ENCODE measurements around the gene ULK4.
A peak's percentile ranks its signal among the peaks of the same experiment; 100 is the strongest.

The ULK4 gene

DNA sequence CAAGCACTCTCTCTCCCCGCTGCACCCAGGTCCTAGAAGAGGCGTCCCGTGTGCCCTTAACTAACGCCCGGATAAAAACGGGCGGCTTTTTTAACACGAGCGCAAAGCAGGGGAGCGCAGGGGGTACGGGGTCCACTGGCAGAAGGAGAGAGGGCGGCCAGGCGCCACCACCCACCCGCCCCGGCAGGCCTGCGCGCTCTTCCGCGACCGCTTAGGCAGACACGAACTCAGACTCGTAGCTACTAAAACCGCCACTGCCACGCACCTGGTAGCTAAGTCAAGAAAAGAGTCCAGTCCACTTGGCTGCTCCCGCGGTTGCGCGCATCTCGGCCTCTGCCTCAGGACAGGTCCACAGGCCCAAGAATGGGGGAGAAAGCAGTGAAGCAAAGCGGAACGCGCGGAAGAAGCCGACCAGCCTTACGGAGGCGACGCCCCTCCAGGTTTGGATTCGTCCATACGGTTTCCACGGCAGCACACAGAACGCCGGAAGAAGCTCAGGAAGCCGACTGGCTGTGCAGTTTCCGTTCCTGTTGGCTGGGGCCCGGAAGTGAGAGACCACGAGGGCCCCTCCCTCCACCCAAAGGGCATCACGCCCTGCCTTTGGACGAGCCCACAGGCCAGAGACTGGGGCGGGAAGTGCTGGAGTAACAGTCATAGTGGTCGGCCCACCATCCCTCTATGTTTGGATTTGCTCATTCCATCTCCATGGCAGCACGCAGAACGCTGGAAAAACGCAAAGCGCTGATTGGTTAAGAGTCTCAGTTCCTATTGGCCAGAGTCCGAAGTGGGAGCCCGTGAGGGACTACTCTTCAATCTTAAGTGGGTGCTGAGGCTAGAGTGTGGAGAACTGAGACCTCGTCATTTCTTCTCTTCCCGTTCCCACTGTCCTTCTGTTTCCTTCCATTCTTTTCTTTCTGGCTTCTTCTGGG is at the start of gene ULK4:
Gene ULK4 (minus strand): TSS at position 353 of the 929 bp plus-strand sequence. CDS start 7,344 bp downstream, outside the sequence.
- no peaks in the 10 kb centered on the region for H3K36me3 ChIP-seq (ENCODE audit: control insufficient read depth, insufficient read depth, low read length)
- no CpG with 5 or more reads among the region's 58 CpGs for WGBS (ENCODE audit: insufficient coverage, insufficient read length)
- H3K27ac ChIP-seq (ENCODE audit: low read length) = no peak within 1 kb of the TSS
- no peaks in the 10 kb centered on the region for H3K27me3 ChIP-seq (ENCODE audit: control insufficient read depth, insufficient read depth, low read length)
- H3K4me3 ChIP-seq (ENCODE audit: low read length) = peak within 1 kb of the TSS; percentile 93
- peaks cover 1% of the 10 kb centered on the region; the same call in 1 of the 2 replicates for H3K4me1 ChIP-seq (ENCODE audit: control insufficient read depth, insufficient read depth, low read length)
- no peaks in the 10 kb centered on the region for H3K9me3 ChIP-seq (ENCODE audit: control insufficient read depth, insufficient read depth, low read length)
- peak; percentile 98 for DNase-seq (ENCODE audit: low read depth, low spot score)

DNA sequence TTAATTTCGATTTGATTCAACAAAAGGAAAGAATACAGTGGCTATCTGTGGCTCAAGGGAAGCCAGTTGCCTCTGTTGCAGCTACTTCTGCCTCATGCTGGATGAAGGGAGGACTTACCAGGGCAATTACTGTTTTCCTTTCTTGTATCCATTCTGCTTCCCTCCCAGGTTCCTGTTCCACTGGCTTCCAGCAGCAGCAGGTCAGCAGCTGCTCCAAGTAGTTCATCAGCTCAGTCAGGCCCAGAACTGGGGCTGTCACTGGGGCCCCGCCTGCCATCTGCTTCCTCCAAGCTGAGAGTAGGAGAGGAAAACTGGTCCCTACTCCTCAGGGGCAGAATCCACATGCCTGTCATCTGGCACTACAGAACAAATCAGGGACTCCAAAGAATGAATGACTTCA is 48.6 kb upstream of the ULK4 start:
- Histone ChIP-seq H3K27me3 (ENCODE audit: control insufficient read depth, insufficient read depth, low read length) (no peaks in the 10 kb centered on the region), H3K27ac (ENCODE audit: low read length) (no peak overlapping the region), H3K4me3 (ENCODE audit: low read length) (no peak overlapping the region), H3K36me3 (ENCODE audit: control insufficient read depth, insufficient read depth, low read length) (no peaks in the 10 kb centered on the region), H3K9me3 (ENCODE audit: control insufficient read depth, insufficient read depth, low read length) (no peaks in the 10 kb centered on the region), H3K4me1 (ENCODE audit: control insufficient read depth, insufficient read depth, low read length) (peaks cover 2% of the 10 kb centered on the region; the same call in 1 of the 2 replicates)
- no CpG with 5 or more reads among the region's 2 CpGs for WGBS (ENCODE audit: insufficient coverage, insufficient read length)
- DNase-seq (ENCODE audit: low read depth, low spot score) = no peak

DNA sequence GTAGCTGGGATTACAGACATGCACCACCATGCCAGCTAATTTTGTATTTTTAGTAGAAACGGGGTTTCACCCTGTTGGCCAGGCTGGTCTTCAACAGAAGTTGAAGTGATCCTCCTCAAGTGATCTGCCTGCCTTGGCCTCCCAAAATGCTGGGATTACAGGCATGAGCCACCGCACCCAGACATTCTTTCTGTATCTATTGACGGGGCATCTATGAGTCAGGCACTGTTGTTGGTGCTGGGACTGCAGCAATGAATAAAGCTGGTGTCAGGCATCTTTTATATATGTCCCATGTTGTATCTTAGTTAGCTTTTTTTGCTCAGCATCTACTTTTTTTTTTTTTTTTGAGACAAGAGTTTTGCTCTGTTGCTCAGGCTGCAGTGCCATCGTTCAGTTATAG is 47.6 kb upstream of the ULK4 start:
- Histone ChIP-seq H3K4me3 (ENCODE audit: low read length) (no peak overlapping the region), H3K9me3 (ENCODE audit: control insufficient read depth, insufficient read depth, low read length) (no peaks in the 10 kb centered on the region), H3K36me3 (ENCODE audit: control insufficient read depth, insufficient read depth, low read length) (no peaks in the 10 kb centered on the region), H3K27ac (ENCODE audit: low read length) (no peak overlapping the region), H3K4me1 (ENCODE audit: control insufficient read depth, insufficient read depth, low read length) (no peaks in the 10 kb centered on the region), H3K27me3 (ENCODE audit: control insufficient read depth, insufficient read depth, low read length) (no peaks in the 10 kb centered on the region)
- no peak for DNase-seq (ENCODE audit: low read depth, low spot score)
- WGBS (ENCODE audit: insufficient coverage, insufficient read length) = no CpG with 5 or more reads among the region's 4 CpGs

DNA sequence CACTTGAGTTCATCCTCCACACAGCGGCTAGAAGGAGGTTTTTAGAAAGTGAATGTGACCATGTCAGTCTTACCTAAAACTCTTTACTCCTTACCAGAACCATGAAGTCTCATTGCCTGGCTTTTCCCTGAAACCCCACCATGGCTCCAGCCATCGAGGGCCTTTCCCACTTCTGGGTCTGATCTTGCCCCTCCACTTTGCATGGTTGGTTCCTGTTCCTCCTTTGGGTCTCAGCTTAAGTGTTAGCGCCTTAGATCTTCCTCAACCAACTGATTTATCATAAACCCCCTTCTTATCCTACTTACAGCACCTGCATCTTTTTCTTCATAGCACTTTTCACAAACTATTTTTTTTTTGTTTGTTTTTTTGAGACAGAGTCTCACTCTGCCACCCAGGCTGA is 45.9 kb upstream of the ULK4 start:
- no CpG with 5 or more reads among the region's 3 CpGs for WGBS (ENCODE audit: insufficient coverage, insufficient read length)
- Histone ChIP-seq H3K27me3 (ENCODE audit: control insufficient read depth, insufficient read depth, low read length) (no peaks in the 10 kb centered on the region), H3K9me3 (ENCODE audit: control insufficient read depth, insufficient read depth, low read length) (no peaks in the 10 kb centered on the region), H3K27ac (ENCODE audit: low read length) (no peak overlapping the region), H3K36me3 (ENCODE audit: control insufficient read depth, insufficient read depth, low read length) (no peaks in the 10 kb centered on the region), H3K4me1 (ENCODE audit: control insufficient read depth, insufficient read depth, low read length) (no peaks in the 10 kb centered on the region), H3K4me3 (ENCODE audit: low read length) (no peak overlapping the region)
- no peak for DNase-seq (ENCODE audit: low read depth, low spot score)

DNA sequence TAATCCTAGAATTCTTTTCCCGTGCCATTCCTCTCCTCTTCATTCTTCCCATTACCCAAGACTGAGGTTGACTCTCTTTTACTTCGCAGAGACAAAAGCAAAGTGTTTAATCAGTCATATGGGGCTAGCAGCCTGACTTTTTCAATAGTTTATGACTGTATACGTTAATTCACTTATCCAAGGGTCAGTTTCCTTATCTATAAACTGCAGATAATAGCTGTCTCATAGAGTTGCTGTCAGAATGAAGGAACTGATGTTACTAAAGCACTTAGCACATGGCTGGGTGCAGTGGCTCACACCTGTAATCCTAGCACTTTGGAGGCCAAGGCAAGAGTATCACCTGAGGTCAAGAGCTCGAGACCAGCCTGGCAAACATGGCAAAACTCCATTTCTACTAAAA is 43.5 kb upstream of the ULK4 start:
- H3K4me3 ChIP-seq (ENCODE audit: low read length) = no peak overlapping the region
- no peaks in the 10 kb centered on the region for H3K4me1 ChIP-seq (ENCODE audit: control insufficient read depth, insufficient read depth, low read length)
- no peak overlapping the region for H3K27ac ChIP-seq (ENCODE audit: low read length)
- H3K9me3 ChIP-seq (ENCODE audit: control insufficient read depth, insufficient read depth, low read length) = no peaks in the 10 kb centered on the region
- no peak for DNase-seq (ENCODE audit: low read depth, low spot score)
- H3K27me3 ChIP-seq (ENCODE audit: control insufficient read depth, insufficient read depth, low read length) = no peaks in the 10 kb centered on the region
- WGBS (ENCODE audit: insufficient coverage, insufficient read length) = no CpG with 5 or more reads among the region's 4 CpGs
- no peaks in the 10 kb centered on the region for H3K36me3 ChIP-seq (ENCODE audit: control insufficient read depth, insufficient read depth, low read length)

DNA sequence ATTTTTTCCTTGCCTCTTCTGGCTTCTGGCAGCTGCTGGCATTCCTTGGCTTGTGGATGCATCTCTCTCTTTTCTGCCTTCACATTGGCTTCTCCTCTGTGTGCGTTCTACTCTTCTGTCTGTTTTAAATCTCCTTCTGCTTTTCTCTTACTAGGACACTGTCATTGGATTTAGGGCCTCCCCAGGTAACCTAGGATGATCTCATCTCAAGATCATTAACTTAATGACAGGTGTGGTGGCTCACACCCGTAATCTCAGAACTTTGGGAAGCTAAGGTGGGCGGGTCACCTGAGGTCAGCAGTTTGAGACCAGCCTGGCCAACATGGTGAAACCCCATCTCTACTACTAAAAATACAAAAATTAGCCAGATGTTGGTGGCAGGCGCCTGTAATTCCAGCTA is 40.9 kb upstream of the ULK4 start:
- H3K36me3 ChIP-seq (ENCODE audit: control insufficient read depth, insufficient read depth, low read length) = no peaks in the 10 kb centered on the region
- no CpG with 5 or more reads among the region's 4 CpGs for WGBS (ENCODE audit: insufficient coverage, insufficient read length)
- no peak overlapping the region for H3K27ac ChIP-seq (ENCODE audit: low read length)
- H3K9me3 ChIP-seq (ENCODE audit: control insufficient read depth, insufficient read depth, low read length) = no peaks in the 10 kb centered on the region
- no peak overlapping the region for H3K4me3 ChIP-seq (ENCODE audit: low read length)
- no peaks in the 10 kb centered on the region for H3K27me3 ChIP-seq (ENCODE audit: control insufficient read depth, insufficient read depth, low read length)
- no peak for DNase-seq (ENCODE audit: low read depth, low spot score)
- H3K4me1 ChIP-seq (ENCODE audit: control insufficient read depth, insufficient read depth, low read length) = no peaks in the 10 kb centered on the region

DNA sequence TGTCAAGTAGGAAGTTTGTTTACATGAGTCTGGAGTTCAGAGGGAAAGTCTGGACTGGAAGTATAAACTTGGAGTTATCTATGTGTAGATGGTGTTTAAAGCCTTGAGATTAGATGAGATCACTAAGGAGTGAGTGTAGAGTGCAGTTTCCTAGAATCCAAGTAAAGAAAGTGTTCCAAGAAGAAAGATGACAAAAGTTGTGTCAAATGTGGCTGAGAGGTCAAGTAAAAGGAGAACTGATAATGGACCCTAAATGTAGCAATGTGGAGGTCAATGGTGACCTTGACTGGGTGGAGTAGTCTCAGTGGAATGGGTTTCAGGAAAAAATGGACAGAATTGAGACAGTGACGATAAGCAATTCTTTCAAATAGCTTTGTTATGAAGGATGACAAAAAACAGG is 39.9 kb upstream of the ULK4 start:
- H3K36me3 ChIP-seq (ENCODE audit: control insufficient read depth, insufficient read depth, low read length) = no peaks in the 10 kb centered on the region
- H3K27ac ChIP-seq (ENCODE audit: low read length) = no peak overlapping the region
- H3K27me3 ChIP-seq (ENCODE audit: control insufficient read depth, insufficient read depth, low read length) = no peaks in the 10 kb centered on the region
- no peaks in the 10 kb centered on the region for H3K9me3 ChIP-seq (ENCODE audit: control insufficient read depth, insufficient read depth, low read length)
- DNase-seq (ENCODE audit: low read depth, low spot score) = no peak
- WGBS (ENCODE audit: insufficient coverage, insufficient read length) = no CpG with 5 or more reads among the region's 1 CpG
- H3K4me1 ChIP-seq (ENCODE audit: control insufficient read depth, insufficient read depth, low read length) = no peaks in the 10 kb centered on the region
- no peak overlapping the region for H3K4me3 ChIP-seq (ENCODE audit: low read length)

DNA sequence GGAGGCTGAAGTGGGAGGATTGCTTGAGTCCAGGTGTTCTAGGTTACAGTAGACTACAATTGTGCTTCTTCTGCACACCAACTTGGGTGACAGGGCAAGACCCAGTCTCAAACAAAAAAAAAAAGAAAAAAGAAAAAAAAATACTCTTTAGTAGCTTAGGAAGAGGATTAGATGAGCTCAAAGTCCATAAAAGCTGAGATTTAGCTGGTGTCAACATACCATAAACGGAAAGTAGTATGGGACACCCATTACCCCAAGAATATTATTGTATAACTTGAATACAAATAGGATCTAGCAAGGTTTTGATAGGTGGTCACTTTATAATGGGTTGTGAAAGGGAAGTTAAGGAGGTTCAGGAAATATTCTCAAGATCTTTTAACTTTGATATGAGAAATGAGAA is 38.0 kb upstream of the ULK4 start:
- Histone ChIP-seq H3K27me3 (ENCODE audit: control insufficient read depth, insufficient read depth, low read length) (no peaks in the 10 kb centered on the region), H3K9me3 (ENCODE audit: control insufficient read depth, insufficient read depth, low read length) (no peaks in the 10 kb centered on the region), H3K4me1 (ENCODE audit: control insufficient read depth, insufficient read depth, low read length) (no peaks in the 10 kb centered on the region), H3K36me3 (ENCODE audit: control insufficient read depth, insufficient read depth, low read length) (no peaks in the 10 kb centered on the region), H3K4me3 (ENCODE audit: low read length) (no peak overlapping the region), H3K27ac (ENCODE audit: low read length) (no peak overlapping the region)
- DNase-seq (ENCODE audit: low read depth, low spot score) = no peak
- WGBS (ENCODE audit: insufficient coverage, insufficient read length) = no CpG with 5 or more reads among the region's 1 CpG

DNA sequence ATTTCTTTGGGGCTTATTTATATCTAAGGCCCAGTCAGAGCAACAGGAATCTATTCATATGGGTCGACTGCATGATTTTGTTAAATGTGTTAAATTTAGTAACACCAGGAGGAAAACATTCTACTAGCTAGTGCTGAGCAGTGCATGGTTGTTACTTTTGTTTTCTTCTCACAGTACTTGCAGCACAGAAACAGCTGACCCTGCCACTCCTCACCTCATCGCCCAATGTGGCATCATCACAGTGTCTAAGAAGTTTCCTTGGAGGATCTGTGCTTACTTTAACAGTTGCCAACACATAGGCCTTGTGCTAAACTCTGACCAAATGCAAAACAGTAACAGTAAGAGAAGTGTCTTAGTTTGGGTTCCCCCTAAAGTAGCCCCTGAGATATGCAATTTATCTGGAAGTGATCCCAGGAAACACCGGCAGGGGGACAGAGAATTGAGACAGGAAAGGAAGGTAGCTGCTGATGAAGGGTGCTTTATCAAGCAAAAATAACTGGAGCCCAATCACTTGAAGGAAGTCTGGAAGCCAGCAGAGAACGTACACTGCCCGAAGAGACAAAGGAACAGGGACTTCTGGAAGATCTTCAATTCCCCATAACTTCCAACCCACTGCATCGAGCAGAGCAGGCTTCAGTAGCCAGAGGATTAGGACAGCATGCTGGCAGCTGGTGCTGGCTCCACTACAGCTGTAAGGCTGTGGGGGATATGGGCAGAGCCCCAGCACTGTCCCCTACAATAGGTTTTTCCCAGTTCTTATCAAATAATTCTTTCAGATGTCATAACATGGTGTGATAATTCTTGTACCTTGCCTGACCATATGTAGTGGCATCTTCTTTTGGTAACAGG is 36.0 kb upstream of the ULK4 start:
- Histone ChIP-seq H3K4me3 (ENCODE audit: low read length) (no peak overlapping the region), H3K27me3 (ENCODE audit: control insufficient read depth, insufficient read depth, low read length) (no peaks in the 10 kb centered on the region), H3K4me1 (ENCODE audit: control insufficient read depth, insufficient read depth, low read length) (no peaks in the 10 kb centered on the region), H3K9me3 (ENCODE audit: control insufficient read depth, insufficient read depth, low read length) (no peaks in the 10 kb centered on the region), H3K27ac (ENCODE audit: low read length) (no peak overlapping the region), H3K36me3 (ENCODE audit: control insufficient read depth, insufficient read depth, low read length) (no peaks in the 10 kb centered on the region)
- DNase-seq (ENCODE audit: low read depth, low spot score) = no peak
- no CpG with 5 or more reads among the region's 6 CpGs for WGBS (ENCODE audit: insufficient coverage, insufficient read length)

DNA sequence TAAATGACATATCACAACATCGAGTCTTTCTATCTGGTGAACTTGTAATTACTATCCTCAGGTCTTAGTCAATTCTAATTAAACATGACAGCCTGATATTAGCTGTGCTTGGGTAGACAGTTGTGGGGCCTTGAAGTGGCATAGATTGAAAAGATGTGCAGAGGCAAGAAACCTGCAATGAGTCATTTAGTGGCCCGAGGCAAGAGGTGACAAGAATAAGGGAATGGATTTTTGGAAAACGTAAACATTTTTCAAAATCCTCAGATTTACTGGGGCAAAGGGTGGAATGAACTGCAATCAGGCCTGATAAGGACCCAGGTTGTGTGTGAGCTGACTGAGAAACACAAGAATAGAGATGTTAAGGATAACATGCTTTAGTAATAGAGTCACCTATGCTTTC is 29.5 kb upstream of the ULK4 start:
- WGBS (ENCODE audit: insufficient coverage, insufficient read length) = no CpG with 5 or more reads among the region's 3 CpGs
- H3K4me1 ChIP-seq (ENCODE audit: control insufficient read depth, insufficient read depth, low read length) = no peaks in the 10 kb centered on the region
- H3K27me3 ChIP-seq (ENCODE audit: control insufficient read depth, insufficient read depth, low read length) = no peaks in the 10 kb centered on the region
- no peak overlapping the region for H3K27ac ChIP-seq (ENCODE audit: low read length)
- DNase-seq (ENCODE audit: low read depth, low spot score) = no peak
- no peaks in the 10 kb centered on the region for H3K36me3 ChIP-seq (ENCODE audit: control insufficient read depth, insufficient read depth, low read length)
- no peaks in the 10 kb centered on the region for H3K9me3 ChIP-seq (ENCODE audit: control insufficient read depth, insufficient read depth, low read length)
- H3K4me3 ChIP-seq (ENCODE audit: low read length) = no peak overlapping the region
